Muscle of leg (tissue), 11 donors: ENCODE results near the gene NLGN4Y. TPM values are rescaled to one million over a fixed set of nuclear protein-coding genes. Genes with fewer than 3 reads are reported as not detected.

Experiments used
- DNase-seq: peaks from one replicate; pipeline ENCODE4 v3.0.0; 2013
- H3K27ac ChIP-seq: one replicate; pipeline ENCODE4 v1.5.1; 2013; ENCODE audit warnings: mild to moderate bottlenecking, low read length, control low read depth
- H3K27me3 ChIP-seq: one replicate; pipeline ENCODE4 v1.6.1; 2013; ENCODE audit warnings: low read length; ENCODE audit not compliant: control insufficient read depth, insufficient read depth
- H3K36me3 ChIP-seq: one replicate; pipeline ENCODE4 v1.6.1; 2013; ENCODE audit warnings: low read length; ENCODE audit not compliant: control insufficient read depth, insufficient read depth
- H3K4me1 ChIP-seq: one replicate; pipeline ENCODE4 v1.6.1; 2013; ENCODE audit warnings: low read length; ENCODE audit not compliant: control insufficient read depth, insufficient read depth
- H3K4me3 ChIP-seq: one replicate; pipeline ENCODE4 v1.5.1; 2013; ENCODE audit warnings: low read length, control low read depth
- H3K9me3 ChIP-seq: replicated peaks from 2 replicates; pipeline ENCODE4 v1.6.1; 2013; ENCODE audit warnings: low read depth, low read length; ENCODE audit not compliant: control insufficient read depth
- WGBS: methylation state at CpG from one replicate; pipeline ENCODE4 v1.1.5; 2013; ENCODE audit warnings: missing lambda C conversion rate; ENCODE audit not compliant: insufficient coverage; 5-methylcytosine and 5-hydroxymethylcytosine counted together
- polyA plus RNA-seq, 8 donors: library from polyadenylated mRNA; unstranded; fragments of 120-200 nt; gene quantifications; one replicate each; pipeline versions ENCODE4 v1.2.1 to v1.2.3, GENCODE V29; 2013; ENCODE audit warnings: inconsistent platforms in 1 of 8, low replicate concordance in 1 of 8; ENCODE audit not compliant: insufficient read length in 8 of 8, insufficient read depth in 1 of 8
- total RNA-seq: library from RNA; stranded (reverse); fragments of 120-200 nt; gene quantifications from one replicate; pipeline ENCODE4 v1.2.4, GENCODE V29; 2013

The NLGN4Y gene
- total and polyA plus RNA-seq, 9 donors = 0.04 to 17.7 (median 7.9) TPM

DNA sequence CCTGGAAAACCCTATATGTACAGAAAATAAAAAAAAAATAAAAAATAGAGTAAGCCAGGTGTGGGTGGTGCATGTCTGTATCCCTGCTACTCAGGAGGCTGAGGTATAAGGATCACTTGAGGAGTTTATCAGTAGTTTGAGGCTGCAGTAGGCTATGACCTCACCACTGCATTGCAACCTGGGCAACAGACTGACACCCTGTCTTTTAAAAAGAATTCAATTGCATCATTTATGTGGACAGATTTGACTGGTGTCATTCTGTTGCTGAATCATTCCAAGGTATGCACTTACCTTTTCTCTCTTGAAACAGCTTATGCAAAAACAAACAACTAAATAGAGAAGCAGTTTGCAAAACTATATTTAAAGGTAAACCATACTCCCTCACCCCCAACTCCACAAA, 12.4 kb downstream of the NLGN4Y start:
- DNase-seq = no peak
- no peaks in the 10 kb centered on the region for H3K4me1 ChIP-seq
- H3K4me3 ChIP-seq = no peak overlapping the region
- no peaks in the 10 kb centered on the region for H3K27me3 ChIP-seq
- no peaks in the 10 kb centered on the region for H3K9me3 ChIP-seq
- no peak overlapping the region for H3K27ac ChIP-seq
- H3K36me3 ChIP-seq = no peaks in the 10 kb centered on the region

DNA sequence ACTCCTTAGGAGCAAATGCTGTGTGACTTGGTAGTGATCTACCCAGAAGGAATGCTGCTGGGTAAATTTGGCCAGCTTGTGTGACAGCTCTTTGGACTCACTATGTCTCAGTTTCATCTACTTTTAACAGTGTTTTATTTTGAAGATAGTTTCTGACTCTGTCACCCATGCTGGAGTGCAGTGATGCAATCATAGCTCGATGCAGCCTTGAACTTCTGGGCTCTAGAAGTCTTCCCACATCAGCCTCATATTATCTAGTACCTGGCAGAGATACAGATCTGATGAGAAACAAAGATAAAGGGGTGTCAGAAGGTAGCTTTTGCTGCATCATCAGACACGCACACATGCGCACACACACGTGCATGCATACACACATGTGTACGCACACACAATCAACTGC, 19.2 kb downstream of the NLGN4Y start:
- H3K27me3 ChIP-seq = no peaks in the 10 kb centered on the region
- no peak overlapping the region for H3K4me3 ChIP-seq
- no CpG with 5 or more reads among the region's 5 CpGs for WGBS
- H3K27ac ChIP-seq = no peak overlapping the region
- no peaks in the 10 kb centered on the region for H3K36me3 ChIP-seq
- H3K9me3 ChIP-seq = no peaks in the 10 kb centered on the region
- no peak for DNase-seq
- H3K4me1 ChIP-seq = no peaks in the 10 kb centered on the region

DNA sequence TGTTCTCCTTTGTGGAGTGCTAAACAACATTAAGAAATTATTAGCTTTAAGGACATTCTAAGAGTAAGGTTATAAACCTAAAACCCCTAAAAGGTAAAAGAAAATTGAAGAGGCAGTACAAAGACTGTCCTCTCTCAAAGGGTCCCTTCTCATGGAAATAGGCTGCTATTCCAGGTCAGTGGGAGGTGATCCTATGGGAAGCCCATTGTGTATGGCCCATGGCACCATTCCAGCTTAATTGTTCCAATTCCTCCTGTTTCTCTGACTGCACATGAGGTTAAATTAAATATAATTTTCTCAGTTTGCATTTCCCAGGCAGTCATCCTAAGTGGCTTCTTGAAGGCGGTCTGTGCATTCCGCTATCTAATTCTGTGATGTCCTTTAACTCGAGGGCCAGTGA, 57.0 kb downstream of the NLGN4Y start:
- Histone ChIP-seq H3K27ac (no peak overlapping the region), H3K36me3 (no peaks in the 10 kb centered on the region), H3K27me3 (no peaks in the 10 kb centered on the region), H3K4me3 (no peak overlapping the region), H3K9me3 (no peaks in the 10 kb centered on the region), H3K4me1 (no peaks in the 10 kb centered on the region)
- WGBS = no CpG with 5 or more reads among the region's 3 CpGs
- DNase-seq = no peak

DNA sequence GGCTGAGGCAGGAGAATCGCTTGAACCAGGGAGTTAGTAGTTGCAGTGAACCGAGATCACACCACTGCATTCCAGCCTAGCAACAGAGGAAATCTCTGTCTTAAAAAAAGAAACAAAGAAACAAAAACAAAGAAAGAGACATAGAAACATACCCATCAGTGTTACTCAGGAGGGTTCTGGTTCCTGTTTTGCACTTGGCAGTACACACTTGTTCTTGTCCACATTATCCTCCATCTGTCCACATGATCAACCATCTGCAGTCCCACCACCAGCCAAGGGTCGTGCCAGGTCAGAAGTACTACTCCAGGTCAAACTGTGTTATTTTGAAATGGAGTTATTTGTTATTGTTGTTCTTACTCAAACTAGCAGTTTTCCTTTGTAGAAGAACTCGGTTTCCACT, 62.4 kb downstream of the NLGN4Y start:
- H3K27me3 ChIP-seq = no peaks in the 10 kb centered on the region
- H3K4me3 ChIP-seq = no peak overlapping the region
- H3K27ac ChIP-seq = no peak overlapping the region
- no CpG with 5 or more reads among the region's 4 CpGs for WGBS
- H3K4me1 ChIP-seq = no peaks in the 10 kb centered on the region
- DNase-seq = no peak
- no peaks in the 10 kb centered on the region for H3K36me3 ChIP-seq
- H3K9me3 ChIP-seq = no peaks in the 10 kb centered on the region

DNA sequence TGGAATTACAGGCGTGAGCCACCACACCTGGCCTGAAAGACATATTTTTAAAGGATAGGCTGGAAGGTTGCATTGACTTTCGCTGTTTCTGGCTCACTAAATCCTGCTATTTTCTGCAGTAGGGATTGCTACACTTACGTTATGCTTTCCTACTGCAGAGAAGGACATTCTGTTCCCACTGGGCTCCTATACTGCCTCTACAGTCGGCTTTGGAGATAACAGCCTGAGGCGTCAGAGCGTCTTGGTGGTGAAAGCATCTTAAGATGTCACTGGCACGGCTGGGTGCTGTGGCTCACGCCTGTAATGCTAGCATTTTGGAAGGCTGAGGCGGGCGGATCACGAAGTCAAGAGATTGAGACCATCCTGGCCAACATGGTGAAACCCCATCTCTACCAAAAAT, 77.0 kb downstream of the NLGN4Y start:
- Histone ChIP-seq H3K27me3 (no peaks in the 10 kb centered on the region), H3K9me3 (no peaks in the 10 kb centered on the region), H3K27ac (no peak overlapping the region), H3K36me3 (no peaks in the 10 kb centered on the region), H3K4me3 (no peak overlapping the region), H3K4me1 (no peaks in the 10 kb centered on the region)
- no CpG with 5 or more reads among the region's 11 CpGs for WGBS
- DNase-seq = no peak

DNA sequence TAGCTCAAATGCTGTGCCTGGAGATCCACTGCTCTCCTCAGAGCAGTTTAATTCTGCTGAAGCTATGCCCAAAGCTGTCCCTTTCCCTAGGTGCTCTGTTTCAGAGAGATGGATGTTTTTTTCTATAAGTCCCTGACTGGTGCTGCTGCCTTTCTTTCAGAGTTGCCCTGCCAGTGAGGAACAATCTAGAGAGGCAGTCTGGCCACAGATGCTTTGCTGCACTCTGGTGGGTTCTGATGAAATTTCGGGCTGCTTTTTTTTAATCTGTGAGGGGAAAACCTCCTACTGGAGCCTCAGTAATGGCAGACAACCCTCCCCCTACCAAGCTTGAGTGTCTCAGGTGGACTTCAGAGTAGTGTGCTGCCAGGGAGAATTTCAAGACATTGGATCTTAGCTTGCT, 93.3 kb downstream of the NLGN4Y start:
- DNase-seq = no peak
- no CpG with 5 or more reads among the region's 1 CpG for WGBS
- no peaks in the 10 kb centered on the region for H3K27me3 ChIP-seq
- no peak overlapping the region for H3K4me3 ChIP-seq
- H3K4me1 ChIP-seq = no peaks in the 10 kb centered on the region
- no peak overlapping the region for H3K27ac ChIP-seq
- no peaks in the 10 kb centered on the region for H3K9me3 ChIP-seq
- no peaks in the 10 kb centered on the region for H3K36me3 ChIP-seq

DNA sequence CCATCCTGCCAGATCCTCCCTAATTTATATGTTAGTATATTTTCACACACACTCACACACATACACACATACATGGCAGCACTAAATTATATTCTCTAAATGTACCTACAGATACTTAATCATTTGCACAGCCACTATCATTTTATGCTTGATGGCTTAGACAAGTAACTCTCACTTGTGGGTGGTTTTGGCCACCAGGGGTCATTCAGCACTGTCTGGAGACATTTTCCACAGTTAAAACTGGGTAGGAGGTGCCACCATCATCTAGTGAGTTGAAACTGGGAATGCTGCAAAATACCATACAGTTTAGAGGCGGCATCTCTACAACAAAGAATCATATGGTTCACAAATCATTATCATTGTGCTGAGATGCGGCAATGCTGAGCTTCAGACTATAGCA, 94.2 kb downstream of the NLGN4Y start:
- Histone ChIP-seq H3K36me3 (no peaks in the 10 kb centered on the region), H3K9me3 (no peaks in the 10 kb centered on the region), H3K27me3 (no peaks in the 10 kb centered on the region), H3K4me1 (no peaks in the 10 kb centered on the region), H3K4me3 (no peak overlapping the region), H3K27ac (no peak overlapping the region)
- DNase-seq = no peak
- WGBS = no CpG with 5 or more reads among the region's 2 CpGs

DNA sequence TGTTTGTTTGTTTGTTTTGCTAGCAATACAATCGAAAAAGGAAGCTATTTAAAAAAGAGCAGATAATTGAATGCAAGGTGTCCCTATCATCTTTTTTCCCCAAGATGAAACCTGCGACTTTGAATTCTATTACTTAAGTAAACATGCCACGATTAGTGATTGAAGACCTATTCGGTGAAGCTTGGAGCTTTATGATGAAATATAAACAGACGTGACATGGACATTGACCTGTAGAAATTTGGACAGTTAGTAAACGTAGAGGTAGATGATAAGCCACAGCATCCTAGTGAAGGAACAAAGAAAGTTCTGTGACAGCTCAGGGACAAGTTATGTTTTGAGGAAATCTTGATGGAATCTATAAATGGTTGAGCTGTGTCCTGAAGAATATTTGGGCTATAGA, 103.9 kb downstream of the NLGN4Y start:
- no peak for DNase-seq
- no CpG with 5 or more reads among the region's 6 CpGs for WGBS
- Histone ChIP-seq H3K9me3 (no peaks in the 10 kb centered on the region), H3K27me3 (no peaks in the 10 kb centered on the region), H3K4me1 (no peaks in the 10 kb centered on the region), H3K4me3 (no peak overlapping the region), H3K36me3 (no peaks in the 10 kb centered on the region), H3K27ac (no peak overlapping the region)

DNA sequence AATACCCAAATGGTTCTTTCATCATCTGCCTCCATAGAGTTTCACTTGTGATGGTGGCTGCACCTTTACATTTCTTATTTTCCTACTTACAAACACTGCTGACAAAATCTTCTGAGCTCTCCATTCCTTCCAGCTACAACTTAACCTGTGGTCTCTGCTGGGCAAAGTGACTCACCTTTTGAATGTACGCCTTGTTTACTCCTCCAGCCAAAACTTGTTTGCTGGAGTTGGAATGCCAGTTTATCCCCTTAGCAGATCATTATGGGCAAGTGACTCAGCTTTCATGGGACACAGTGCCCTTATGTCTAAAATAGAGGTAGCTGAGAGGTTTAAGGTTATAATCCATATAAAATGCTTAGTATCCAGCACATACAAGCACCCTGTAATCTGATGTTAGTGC, 107.3 kb downstream of the NLGN4Y start:
- Histone ChIP-seq H3K4me1 (no peaks in the 10 kb centered on the region), H3K4me3 (no peak overlapping the region), H3K27ac (no peak overlapping the region), H3K36me3 (no peaks in the 10 kb centered on the region), H3K27me3 (no peaks in the 10 kb centered on the region), H3K9me3 (no peaks in the 10 kb centered on the region)
- WGBS = no CpG with 5 or more reads among the region's 1 CpG
- DNase-seq = no peak

DNA sequence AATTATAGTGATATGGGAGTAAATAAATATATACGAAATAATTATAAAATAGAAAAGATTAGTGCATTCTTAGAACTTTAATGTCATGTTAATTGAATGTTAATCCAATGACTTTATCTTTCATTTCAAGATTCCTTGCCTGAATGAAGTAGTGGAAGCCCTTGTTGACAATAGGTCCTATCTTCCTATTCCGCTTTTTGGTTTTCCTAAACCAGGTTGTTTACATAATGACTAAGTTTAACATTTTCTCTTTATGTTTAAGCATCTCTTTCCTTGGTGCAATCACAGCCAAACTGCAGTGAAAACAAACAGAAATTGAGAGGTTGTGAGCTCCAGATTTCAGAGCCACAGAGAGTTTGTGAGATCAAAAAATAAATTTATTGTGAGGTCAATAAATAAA, 109.4 kb downstream of the NLGN4Y start:
- no peak overlapping the region for H3K4me3 ChIP-seq
- no CpG with 5 or more reads among the region's 2 CpGs for WGBS
- H3K9me3 ChIP-seq = no peaks in the 10 kb centered on the region
- no peaks in the 10 kb centered on the region for H3K4me1 ChIP-seq
- no peaks in the 10 kb centered on the region for H3K27me3 ChIP-seq
- H3K27ac ChIP-seq = no peak overlapping the region
- DNase-seq = no peak
- H3K36me3 ChIP-seq = no peaks in the 10 kb centered on the region

DNA sequence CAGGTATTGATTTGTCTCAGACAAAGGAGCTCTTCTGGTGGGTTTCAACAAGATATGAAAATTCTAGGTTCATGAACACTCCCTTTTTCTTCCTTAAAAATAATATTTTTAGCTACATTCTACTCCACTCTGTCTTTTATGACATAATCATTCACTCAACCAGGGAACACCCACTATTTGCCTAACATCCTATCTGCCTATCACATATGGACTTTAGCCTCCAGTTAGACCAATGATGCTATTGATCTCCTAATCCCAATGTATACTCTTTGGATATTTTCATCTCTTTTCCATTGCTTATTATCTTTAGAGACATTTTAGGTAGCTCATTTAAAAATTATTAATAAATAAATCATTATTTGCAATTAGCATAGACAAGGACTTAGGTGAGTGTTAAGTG, 110.6 kb downstream of the NLGN4Y start:
- H3K9me3 ChIP-seq = no peaks in the 10 kb centered on the region
- no peak overlapping the region for H3K27ac ChIP-seq
- H3K27me3 ChIP-seq = no peaks in the 10 kb centered on the region
- DNase-seq = no peak
- no peaks in the 10 kb centered on the region for H3K36me3 ChIP-seq
- no peaks in the 10 kb centered on the region for H3K4me1 ChIP-seq
- no peak overlapping the region for H3K4me3 ChIP-seq
